Measurements from ENCODE around the gene SUPT3H. TPM values are rescaled to one million over a fixed set of nuclear protein-coding genes. Genes with fewer than 3 reads are reported as not detected.
A peak's percentile ranks its signal among the peaks of the same experiment; 100 is the strongest.

The SUPT3H gene
- total RNA-seq, 3 donors from 2014 or later (not counting 1 experiment from before 2014, with no cell fraction given), result 7.3 to 10.9 (median 9.9) TPM

- 0% methylated on average over 1 of the region's 3 CpGs for WGBS (ENCODE audit: insufficient coverage)
- no peaks in the 10 kb centered on the region for H3K36me3 ChIP-seq (ENCODE audit: control insufficient read depth, insufficient read depth, low read length)
- no peaks in the 10 kb centered on the region for H3K27me3 ChIP-seq (ENCODE audit: control insufficient read depth, insufficient read depth, low read length)
- Mint-ChIP-seq H3K9me3 (no peaks in the 10 kb centered on the region), H3K4me1 (no peaks in the 10 kb centered on the region), H3K27ac (no peak overlapping the region), H3K4me3 (no peak overlapping the region), H3K27me3 (ENCODE audit: low read depth in 2 of 2) (no peaks in the 10 kb centered on the region), H3K36me3 (no peaks in the 10 kb centered on the region)
- no peak overlapping the region for H3K4me3 ChIP-seq (ENCODE audit: low read length)
- no peaks in the 10 kb centered on the region for H3K4me1 ChIP-seq (ENCODE audit: control insufficient read depth, insufficient read depth, low read length)
- intact Hi-C loops (cut with micrococcal nuclease), result no loop called here
- H3K27ac ChIP-seq (ENCODE audit: low read length), result no peak overlapping the region
- ATAC-seq (no peak), DNase-seq (no peak)
- no peaks in the 10 kb centered on the region for H3K9me3 ChIP-seq (ENCODE audit: control insufficient read depth, insufficient read depth, low read length)
- TF ChIP-seq CTCF (IDR thresholded peaks at IDR 0.05), result no peak
Measured at GRCh38 chr6:44856479-44856878, 521.3 kb downstream of the SUPT3H start.

GRCh38 chr6:44855562-44856411 lies 521.9 kb downstream of the SUPT3H start:
- 63% methylated on average over 7 of the region's 7 CpGs for whole genome bisulfite sequencing (ENCODE audit: insufficient coverage)
- H3K4me1 ChIP-seq (ENCODE audit: control insufficient read depth, insufficient read depth, low read length), result no peaks in the 10 kb centered on the region
- no peak overlapping the region for H3K27ac ChIP-seq (ENCODE audit: low read length)
- Mint-ChIP-seq H3K36me3 (no peaks in the 10 kb centered on the region), H3K9me3 (no peaks in the 10 kb centered on the region), H3K27ac (no peak overlapping the region), H3K4me3 (no peak overlapping the region), H3K27me3 (ENCODE audit: low read depth in 2 of 2) (no peaks in the 10 kb centered on the region), H3K4me1 (no peaks in the 10 kb centered on the region)
- H3K27me3 ChIP-seq (ENCODE audit: control insufficient read depth, insufficient read depth, low read length), result no peaks in the 10 kb centered on the region
- no peak for ATAC-seq
- no peak overlapping the region for H3K4me3 ChIP-seq (ENCODE audit: low read length)
- TF ChIP-seq CTCF (IDR thresholded peaks at IDR 0.05), result no peak
- H3K9me3 ChIP-seq (ENCODE audit: control insufficient read depth, insufficient read depth, low read length), result no peaks in the 10 kb centered on the region
- no peak for DNase-seq
- H3K36me3 ChIP-seq (ENCODE audit: control insufficient read depth, insufficient read depth, low read length), result no peaks in the 10 kb centered on the region
- intact Hi-C loops (cut with micrococcal nuclease), result no loop called here

- no peak overlapping the region for H3K27ac ChIP-seq (ENCODE audit: low read length)
- no peaks in the 10 kb centered on the region for H3K36me3 Mint-ChIP-seq
- no peaks in the 10 kb centered on the region for H3K27me3 ChIP-seq (ENCODE audit: control insufficient read depth, insufficient read depth, low read length)
- H3K9me3 Mint-ChIP-seq, result no peaks in the 10 kb centered on the region
- H3K27me3 Mint-ChIP-seq (ENCODE audit: low read depth in 2 of 2), result no peaks in the 10 kb centered on the region
- no peak overlapping the region for H3K4me3 ChIP-seq (ENCODE audit: low read length)
- no peaks in the 10 kb centered on the region for H3K4me1 ChIP-seq (ENCODE audit: control insufficient read depth, insufficient read depth, low read length)
- ATAC-seq (peak in 1 of 3 donors; percentile 14), DNase-seq (no peak)
- H3K9me3 ChIP-seq (ENCODE audit: control insufficient read depth, insufficient read depth, low read length), result no peaks in the 10 kb centered on the region
- no peak for TF ChIP-seq CTCF (IDR thresholded peaks at IDR 0.05)
- no peak overlapping the region for H3K4me3 Mint-ChIP-seq
- H3K36me3 ChIP-seq (ENCODE audit: control insufficient read depth, insufficient read depth, low read length), result no peaks in the 10 kb centered on the region
- intact Hi-C loops (cut with micrococcal nuclease), result no loop called here
- WGBS (ENCODE audit: insufficient coverage), result 74% methylated on average over 2 of the region's 2 CpGs
- no peak overlapping the region for H3K27ac Mint-ChIP-seq
- H3K4me1 Mint-ChIP-seq, result no peaks in the 10 kb centered on the region
Measured at GRCh38 chr6:44854712-44855443, 522.9 kb downstream of the SUPT3H start.
